HepG2 (cell line): Measurements from ENCODE around the gene ALDOA. TPM values are rescaled to one million over a fixed set of nuclear protein-coding genes. Genes with fewer than 3 reads are reported as not detected.

Experiments
- CCAR2 ChIP-seq: fragments of 200-400 bp; formaldehyde crosslinking; optimal IDR thresholded peaks from 2 replicates; pipeline ENCODE3; 2018; ENCODE audit warnings: low read depth, mild to moderate bottlenecking, low read length, moderate library complexity
- CHD4 ChIP-seq: fragments of 200-600 bp; sonication (generic); IDR thresholded peaks from 2 replicates; pipeline ENCODE4 v1.7.0; 2017; ENCODE audit warnings: mild to moderate bottlenecking, low read length, borderline replicate concordance
- EED ChIP-seq: sonication (generic); formaldehyde crosslinking; IDR thresholded peaks from 2 replicates; pipeline ENCODE4 v1.5.0; 2020; ENCODE audit warnings: mild to moderate bottlenecking, missing genetic modification reagents
- ETV5 ChIP-seq: IDR thresholded peaks from 2 replicates; pipeline ENCODE4 v1.6.1; 2018; ENCODE audit warnings: missing biosample characterization, missing genetic modification reagents, inconsistent platforms, borderline replicate concordance
- HDAC1 ChIP-seq: sonication (generic); formaldehyde crosslinking; IDR thresholded peaks from 2 replicates; pipeline ENCODE4 v1.5.1; 2020; ENCODE audit warnings: mild to moderate bottlenecking, missing genetic modification reagents
- IKZF4 ChIP-seq: sonication (generic); formaldehyde crosslinking; IDR thresholded peaks from 2 replicates; pipeline ENCODE4 v1.5.1; 2020; ENCODE audit warnings: borderline replicate concordance, mild to moderate bottlenecking, low read depth, missing genetic modification reagents; ENCODE audit errors: not compliant biosample characterization
- JUND ChIP-seq: sonication (generic); formaldehyde crosslinking; IDR thresholded peaks from 2 replicates; pipeline ENCODE4 v1.8.0; 2022; ENCODE audit warnings: mild to moderate bottlenecking, missing genetic modification reagents
- KDM1A ChIP-seq: IDR thresholded peaks from 2 replicates; pipeline ENCODE4 v1.6.1; 2016; ENCODE audit warnings: missing compliant biosample characterization
- MNT ChIP-seq: fragments of 450-650 bp; IDR thresholded peaks from 2 replicates; pipeline ENCODE4 v1.6.1; 2016
- MTA1 ChIP-seq: sonication (generic); formaldehyde crosslinking; IDR thresholded peaks from 2 replicates; pipeline ENCODE4 v1.4.0; 2020; ENCODE audit warnings: missing genetic modification reagents, mild to moderate bottlenecking, borderline replicate concordance
- PHF21A ChIP-seq: sonication (generic); formaldehyde crosslinking; IDR thresholded peaks from 2 replicates; pipeline ENCODE4 v1.5.0; 2020; ENCODE audit warnings: mild to moderate bottlenecking, missing genetic modification reagents
- RBM39 ChIP-seq: fragments of 200-400 bp; formaldehyde crosslinking; IDR thresholded peaks from one replicate; pipeline ENCODE4 v1.6.1; 2018; ENCODE audit warnings: antibody characterized with exemption, mild to moderate bottlenecking, low read depth, low read length; ENCODE audit not compliant: poor library complexity, severe bottlenecking
- RFX3 ChIP-seq: IDR thresholded peaks from 2 replicates; pipeline ENCODE4 v1.6.1; 2016; ENCODE audit warnings: missing biosample characterization, missing genetic modification reagents
- SMARCC2 ChIP-seq: fragments of 450-650 bp; IDR thresholded peaks from 2 replicates; pipeline ENCODE4 v1.6.1; 2017; ENCODE audit warnings: antibody characterized with exemption, mild to moderate bottlenecking
- ZBTB38 ChIP-seq: sonication (generic); formaldehyde crosslinking; IDR thresholded peaks from 2 replicates; pipeline ENCODE4 v1.5.1; 2020; ENCODE audit warnings: mild to moderate bottlenecking, missing genetic modification reagents
- ZBTB42 ChIP-seq: sonication (generic); formaldehyde crosslinking; IDR thresholded peaks from 2 replicates; pipeline ENCODE4 v1.5.0; 2020; ENCODE audit warnings: mild to moderate bottlenecking, missing genetic modification reagents
- ZFP41 ChIP-seq: sonication (generic); formaldehyde crosslinking; IDR thresholded peaks from 2 replicates; pipeline ENCODE4 v1.4.0; 2020; ENCODE audit warnings: mild to moderate bottlenecking, missing genetic modification reagents, borderline replicate concordance
- ZNF484 ChIP-seq: sonication (generic); formaldehyde crosslinking; IDR thresholded peaks from 2 replicates; pipeline ENCODE4 v1.5.1; 2020; ENCODE audit warnings: mild to moderate bottlenecking, low read depth, missing genetic modification reagents, borderline replicate concordance
- ZNF564 ChIP-seq: sonication (generic); formaldehyde crosslinking; IDR thresholded peaks from 2 replicates; pipeline ENCODE4 v1.8.1; 2023; ENCODE audit warnings: mild to moderate bottlenecking, missing genetic modification reagents
- ZNF770 ChIP-seq: sonication (generic); formaldehyde crosslinking; IDR thresholded peaks from 2 replicates; pipeline ENCODE4 v1.5.0; 2020; ENCODE audit warnings: mild to moderate bottlenecking, missing genetic modification reagents
- ZSCAN30 ChIP-seq: sonication (generic); formaldehyde crosslinking; IDR thresholded peaks from 2 replicates; pipeline ENCODE4 v1.5.0; 2020; ENCODE audit warnings: mild to moderate bottlenecking, missing genetic modification reagents
- polyA plus RNA-seq, 8 experiments: library from polyadenylated mRNA; depleted of rRNA in 3 of 8; stranded (reverse) in 7 of 8; unstranded in 1 of 8; fragments of >200 nt; fragmentation: Illumina TruSeq in 4 of 8; extraction: Trizol in 4 of 8; gene quantifications; 2 replicates each; pipeline versions ENCODE4 v1.2.1 to v1.2.3, GENCODE V29; 2011 to 2016; ENCODE audit warnings: low read depth in 4 of 8, missing spikeins in 1 of 8, mixed read lengths in 1 of 8; ENCODE audit not compliant: insufficient read depth in 1 of 8
- total RNA-seq, 5 experiments: library from RNA; depleted of rRNA; stranded (reverse); fragments of >200 nt; fragmentation: Illumina TruSeq; extraction: Trizol; gene quantifications; 2 replicates each; pipeline ENCODE4 v1.2.3, GENCODE V29; 2016; ENCODE audit warnings: low read depth in 1 of 5
- TF ChIP-seq, protein P1 (sequence below): sonication (generic); formaldehyde crosslinking; IDR thresholded peaks from 2 replicates; pipeline ENCODE4 v1.4.0; 2020; ENCODE audit warnings: mild to moderate bottlenecking, missing genetic modification reagents
- TF ChIP-seq, protein P2 (sequence below): sonication (generic); formaldehyde crosslinking; IDR thresholded peaks from 2 replicates; pipeline ENCODE4 v1.4.0; 2020; ENCODE audit warnings: low read depth, missing genetic modification reagents

ALDOA gene
- total and polyA plus RNA-seq, 2 of the 13 experiments (the other 11 are each of a cell fraction or from before 2014, with no cell fraction given), result 925 to 1,884 TPM

GRCh38 chr16:30028438-30029076 lies 37.0 kb upstream of the ALDOA start (continued):
- no peak for TF ChIP-seq CHD4
- no peak for TF ChIP-seq CCAR2
- no peak for TF ChIP-seq EED (CRISPR knock-in tag)
- TF ChIP-seq ZNF484 (CRISPR knock-in tag), result no peak
- no peak for TF ChIP-seq HDAC1 (CRISPR knock-in tag)
- no peak for TF ChIP-seq RFX3 (CRISPR knock-in tag)
- TF ChIP-seq MTA1 (CRISPR knock-in tag), result no peak
- TF ChIP-seq ZSCAN30, result no peak
- 0 out of 2 replicates have a peak, but pooled peaks have one; percentile 11 for TF ChIP-seq JUND (CRISPR knock-in tag)
- TF ChIP-seq ETV5 (CRISPR knock-in tag), result 0 out of 2 replicates have a peak, but pooled peaks have one; percentile 25
- TF ChIP-seq MNT, result no peak
- TF ChIP-seq, protein P1, sequence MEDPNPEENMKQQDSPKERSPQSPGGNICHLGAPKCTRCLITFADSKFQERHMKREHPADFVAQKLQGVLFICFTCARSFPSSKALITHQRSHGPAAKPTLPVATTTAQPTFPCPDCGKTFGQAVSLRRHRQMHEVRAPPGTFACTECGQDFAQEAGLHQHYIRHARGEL (CRISPR knock-in tag), result no peak
- no peak for TF ChIP-seq SMARCC2
- no peak for TF ChIP-seq ZFP41 (CRISPR knock-in tag)
- TF ChIP-seq RBM39, result no peak
- TF ChIP-seq IKZF4, result no peak
- no peak for TF ChIP-seq ZBTB42
- TF ChIP-seq ZBTB38 (CRISPR knock-in tag), result no peak
- no peak for TF ChIP-seq KDM1A (CRISPR knock-in tag)
- TF ChIP-seq ZNF564 (CRISPR knock-in tag), result 0 out of 2 replicates have a peak, but pooled peaks have one; percentile 39
- no peak for TF ChIP-seq PHF21A (CRISPR knock-in tag)
- TF ChIP-seq, protein P2, sequence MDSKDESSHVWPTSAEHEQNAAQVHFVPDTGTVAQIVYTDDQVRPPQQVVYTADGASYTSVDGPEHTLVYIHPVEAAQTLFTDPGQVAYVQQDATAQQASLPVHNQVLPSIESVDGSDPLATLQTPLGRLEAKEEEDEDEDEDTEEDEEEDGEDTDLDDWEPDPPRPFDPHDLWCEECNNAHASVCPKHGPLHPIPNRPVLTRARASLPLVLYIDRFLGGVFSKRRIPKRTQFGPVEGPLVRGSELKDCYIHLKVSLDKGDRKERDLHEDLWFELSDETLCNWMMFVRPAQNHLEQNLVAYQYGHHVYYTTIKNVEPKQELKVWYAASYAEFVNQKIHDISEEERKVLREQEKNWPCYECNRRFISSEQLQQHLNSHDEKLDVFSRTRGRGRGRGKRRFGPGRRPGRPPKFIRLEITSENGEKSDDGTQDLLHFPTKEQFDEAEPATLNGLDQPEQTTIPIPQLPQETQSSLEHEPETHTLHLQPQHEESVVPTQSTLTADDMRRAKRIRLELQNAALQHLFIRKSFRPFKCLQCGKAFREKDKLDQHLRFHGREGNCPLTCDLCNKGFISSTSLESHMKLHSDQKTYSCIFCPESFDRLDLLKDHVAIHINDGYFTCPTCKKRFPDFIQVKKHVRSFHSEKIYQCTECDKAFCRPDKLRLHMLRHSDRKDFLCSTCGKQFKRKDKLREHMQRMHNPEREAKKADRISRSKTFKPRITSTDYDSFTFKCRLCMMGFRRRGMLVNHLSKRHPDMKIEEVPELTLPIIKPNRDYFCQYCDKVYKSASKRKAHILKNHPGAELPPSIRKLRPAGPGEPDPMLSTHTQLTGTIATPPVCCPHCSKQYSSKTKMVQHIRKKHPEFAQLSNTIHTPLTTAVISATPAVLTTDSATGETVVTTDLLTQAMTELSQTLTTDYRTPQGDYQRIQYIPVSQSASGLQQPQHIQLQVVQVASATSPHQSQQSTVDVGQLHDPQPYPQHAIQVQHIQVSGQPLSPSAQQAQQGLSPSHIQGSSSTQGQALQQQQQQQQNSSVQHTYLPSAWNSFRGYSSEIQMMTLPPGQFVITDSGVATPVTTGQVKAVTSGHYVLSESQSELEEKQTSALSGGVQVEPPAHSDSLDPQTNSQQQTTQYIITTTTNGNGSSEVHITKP (CRISPR knock-in tag), result 0 out of 2 replicates have a peak, but pooled peaks have one; percentile 34
- TF ChIP-seq ZNF770, result no peak
